Right ventricle myocardium superior (tissue), 1 donor: Measurements from ENCODE around the gene SRGAP3. TPM values are rescaled to one million over a fixed set of nuclear protein-coding genes. Genes with fewer than 3 reads are reported as not detected.

Experiments
- ATAC-seq: fragments of 200-7000 bp; cut with Tn5 transposase; one replicate; pipeline ENCODE4 v1.9.1; 2020; ENCODE audit warnings: mild to moderate bottlenecking; ENCODE audit not compliant: poor library complexity
- DNase-seq: peaks from one replicate; pipeline ENCODE4 v3.0.0-alpha.2; 2020
- intact Hi-C: fragments of 100-400 bp; cut with DNase I; formaldehyde crosslinking; loops from one replicate; pipeline ENCODE4 v1.11.2; 2022
- total RNA-seq: library from RNA; stranded (reverse); fragmentation: NEBNext Ultra II Directional; extraction: Animal tissue kit (Norgen Biotek cat#: 25700); gene quantifications from one replicate; pipeline ENCODE4 v1.2.1, GENCODE V29; 2021
- donor health status: DM: no; HTN: yes; CAD: no; lungs with severe emphysema.

Gene SRGAP3
- total RNA-seq, 1 donor from 2014 or later = 5.1 TPM

- intact Hi-C loops = no loop called here
- DNase-seq (no peak), ATAC-seq (no peak)
Measured at GRCh38 chr3:9208605-9209152, 40.8 kb downstream of the SRGAP3 start.

- intact Hi-C loops = no loop called here
- ATAC-seq (no peak), DNase-seq (no peak)
Measured at GRCh38 chr3:9207116-9207763, 42.2 kb downstream of the SRGAP3 start.

GRCh38 chr3:9206287-9206686 lies 43.2 kb downstream of the SRGAP3 start:
- DNase-seq = no peak
- ATAC-seq = no peak
- intact Hi-C loops = no loop called here

GRCh38 chr3:9205345-9206143 lies 43.9 kb downstream of the SRGAP3 start:
- intact Hi-C loops = no loop called here
- DNase-seq (no peak), ATAC-seq (no peak)

GRCh38 chr3:9204253-9204992 lies 45.0 kb downstream of the SRGAP3 start:
- intact Hi-C loops = no loop called here
- no peak for ATAC-seq
- DNase-seq = no peak

- intact Hi-C loops = no loop called here
- no peak for DNase-seq
- ATAC-seq = no peak
Measured at GRCh38 chr3:9203317-9203716, 46.1 kb downstream of the SRGAP3 start.

GRCh38 chr3:9202546-9202945 lies 46.9 kb downstream of the SRGAP3 start:
- ATAC-seq = no peak
- intact Hi-C loops = no loop called here
- DNase-seq = no peak

- DNase-seq (no peak), ATAC-seq (no peak)
- intact Hi-C loops = no loop called here
Measured at GRCh38 chr3:9201955-9202354, 47.5 kb downstream of the SRGAP3 start.

- no peak for ATAC-seq
- intact Hi-C loops = no loop called here
- DNase-seq = no peak
Measured at GRCh38 chr3:9201266-9201665, 48.2 kb downstream of the SRGAP3 start.

- no peak for DNase-seq
- intact Hi-C loops = no loop called here
- ATAC-seq = no peak
Measured at GRCh38 chr3:9199775-9200174, 49.7 kb downstream of the SRGAP3 start.

GRCh38 chr3:9198899-9199335 lies 50.5 kb downstream of the SRGAP3 start:
- no peak for ATAC-seq

GRCh38 chr3:9198261-9198660 lies 51.2 kb downstream of the SRGAP3 start:
- DNase-seq (no peak), ATAC-seq (no peak)
- intact Hi-C loops = no loop called here

More at GRCh38 chr3:9198899-9199335, 50.5 kb downstream of the SRGAP3 start:
- no peak for DNase-seq
- intact Hi-C loops = no loop called here

- intact Hi-C loops = no loop called here
- DNase-seq (no peak), ATAC-seq (no peak)
Measured at GRCh38 chr3:9196020-9196419, 53.4 kb downstream of the SRGAP3 start.

- intact Hi-C loops = no loop called here
- ATAC-seq (no peak), DNase-seq (no peak)
Measured at GRCh38 chr3:9195390-9195789, 54.1 kb downstream of the SRGAP3 start.

GRCh38 chr3:9194509-9195184 lies 54.8 kb downstream of the SRGAP3 start:
- no peak for ATAC-seq
- intact Hi-C loops = no loop called here
- no peak for DNase-seq

GRCh38 chr3:9193633-9194195 lies 55.7 kb downstream of the SRGAP3 start:
- intact Hi-C loops = no loop called here
- ATAC-seq (no peak), DNase-seq (no peak)

GRCh38 chr3:9193211-9193610 lies 56.2 kb downstream of the SRGAP3 start:
- ATAC-seq (no peak), DNase-seq (no peak)
- intact Hi-C loops = no loop called here

- DNase-seq = no peak
- intact Hi-C loops = no loop called here
- no peak for ATAC-seq
Measured at GRCh38 chr3:9192248-9193025, 57.0 kb downstream of the SRGAP3 start.
